Colonic mucosa (tissue), 4 donors: Measurements from ENCODE around the gene IFI27L2. TPM values are rescaled to one million over a fixed set of nuclear protein-coding genes. Genes with fewer than 3 reads are reported as not detected.

Experiments
- DNase-seq: peaks from one replicate; pipeline ENCODE4 v3.0.0-alpha.2; 2020
- H3K27ac ChIP-seq: fragments of 200-600 bp; one replicate; pipeline ENCODE4 v1.8.0; 2021
- H3K27me3 ChIP-seq: fragments of 200-600 bp; one replicate; pipeline ENCODE4 v1.8.0; 2021
- H3K36me3 ChIP-seq: fragments of 200-600 bp; one replicate; pipeline ENCODE4 v1.8.0; 2021
- H3K4me1 ChIP-seq: fragments of 200-600 bp; one replicate; pipeline ENCODE4 v1.8.0; 2021; ENCODE audit warnings: mild to moderate bottlenecking
- H3K4me3 ChIP-seq: fragments of 200-600 bp; one replicate; pipeline ENCODE4 v1.8.0; 2021
- H3K9ac ChIP-seq, 2 donors: one replicate each; pipeline ENCODE4 v1.7.0; 2013; ENCODE audit warnings: control low read depth in 2 of 2, low read depth in 2 of 2, low read length in 2 of 2
- H3K9me3 ChIP-seq: fragments of 200-600 bp; one replicate; pipeline ENCODE4 v1.8.0; 2021
- CTCF ChIP-seq: fragments of 200-600 bp; IDR thresholded peaks from one replicate; pipeline ENCODE4 v1.8.0; 2022; ENCODE audit warnings: antibody characterized with exemption, mild to moderate bottlenecking
- intact Hi-C: fragments of 100-400 bp; cut with DNase I; formaldehyde crosslinking; loops from one replicate; pipeline ENCODE4 v1.14.1; 2022
- total RNA-seq, 2 donors: library from RNA; stranded (reverse); fragmentation: NEBNext Ultra II Directional in 1 of 2; extraction: Animal tissue kit (Norgen Biotek cat#: 25700) in 1 of 2; gene quantifications; one replicate each; pipeline ENCODE4 v1.2.1, GENCODE V29; 2021
- donor health status: healthy.
- donor health status: DM: no; HTN: no; CAD: no.
- donor health status: DM: no; HTN: no; CAD: no.

Gene IFI27L2
- total RNA-seq, 2 donors from 2014 or later: 27.6 to 51.4 TPM

DNA sequence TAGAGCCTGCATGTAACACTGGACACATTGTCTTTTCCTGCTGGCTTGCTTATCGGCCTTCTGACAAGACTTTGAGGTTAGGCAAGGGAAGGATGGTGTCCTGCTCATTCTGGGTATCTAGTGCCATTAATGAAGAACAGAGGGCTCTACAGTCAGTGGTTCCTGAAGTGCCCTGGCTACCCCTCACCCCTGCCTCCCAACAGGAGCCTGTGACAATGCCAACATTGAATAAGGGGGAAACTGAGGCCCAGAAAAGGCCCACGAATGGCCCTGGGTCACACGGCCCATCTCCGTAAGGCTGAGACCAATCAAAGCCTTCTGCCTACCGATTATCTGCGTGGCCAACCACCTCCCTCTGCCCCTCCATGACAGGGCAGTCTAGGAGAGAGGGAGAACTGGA is 2.1 kb downstream of the IFI27L2 start:
- no peak for TF ChIP-seq CTCF
- Histone ChIP-seq H3K36me3 (no peaks in the 10 kb centered on the region), H3K4me1 (no peaks in the 10 kb centered on the region), H3K9ac (no peak overlapping the region), H3K9me3 (no peaks in the 10 kb centered on the region), H3K27me3 (no peaks in the 10 kb centered on the region), H3K4me3 (no peak overlapping the region), H3K27ac (no peak overlapping the region)
- DNase-seq: no peak
- intact Hi-C loops: loop anchor here (10.0 kb wide), 1 partner anchor 183 kb away; no protein-coding TSS in a partner anchor

DNA sequence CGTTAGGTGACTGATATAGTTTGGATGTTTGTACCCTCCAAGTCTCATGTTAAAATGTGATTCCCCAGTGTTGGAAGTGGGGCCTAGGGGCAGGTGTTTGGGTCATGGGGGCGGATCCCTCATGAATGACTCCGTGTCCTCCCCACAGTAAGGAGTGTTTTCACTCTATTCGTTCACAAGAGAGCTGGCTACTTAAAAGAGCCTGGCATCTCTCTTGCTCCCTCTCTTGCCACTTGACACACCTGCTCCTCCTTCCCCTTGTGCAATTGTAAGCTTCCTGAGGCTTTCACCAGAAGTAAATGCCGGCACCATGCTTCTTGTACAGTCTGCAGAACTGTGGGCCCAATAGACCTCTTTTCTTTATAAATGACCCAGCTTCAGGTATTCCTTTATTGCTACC is 2.6 kb downstream of the IFI27L2 start:
- H3K4me3 ChIP-seq: no peak overlapping the region
- H3K9me3 ChIP-seq: no peaks in the 10 kb centered on the region
- intact Hi-C loops: loop anchor here (10.0 kb wide), 1 partner anchor 182 kb away; no protein-coding TSS in a partner anchor
- no peaks in the 10 kb centered on the region for H3K36me3 ChIP-seq
- no peak for TF ChIP-seq CTCF
- H3K4me1 ChIP-seq: no peaks in the 10 kb centered on the region
- no peaks in the 10 kb centered on the region for H3K27me3 ChIP-seq
- DNase-seq: no peak
- H3K9ac ChIP-seq: no peak overlapping the region
- no peak overlapping the region for H3K27ac ChIP-seq

DNA sequence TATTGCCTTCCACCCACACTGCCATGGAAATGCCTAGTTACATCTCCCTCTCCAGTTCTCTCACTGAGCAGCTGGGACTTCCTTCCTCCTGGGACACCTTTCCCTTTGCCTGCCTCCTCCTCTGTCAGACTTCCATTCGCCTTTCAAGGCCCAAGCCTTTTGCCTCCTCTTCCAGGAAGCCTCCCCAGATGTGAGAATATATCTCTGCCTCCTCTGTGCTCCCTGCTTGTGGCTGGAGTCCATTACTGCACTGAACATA is 3.1 kb downstream of the IFI27L2 start:
- Histone ChIP-seq H3K9ac (no peak overlapping the region), H3K27me3 (no peaks in the 10 kb centered on the region), H3K4me1 (no peaks in the 10 kb centered on the region), H3K9me3 (no peaks in the 10 kb centered on the region), H3K36me3 (no peaks in the 10 kb centered on the region), H3K27ac (no peak overlapping the region), H3K4me3 (no peak overlapping the region)
- intact Hi-C loops: loop anchor here (10.0 kb wide), 1 partner anchor 182 kb away; no protein-coding TSS in a partner anchor
- DNase-seq: no peak
- TF ChIP-seq CTCF: no peak

GRCh38 chr14:94125659-94126418 is 3.6 kb downstream of the IFI27L2 start:
- no peak for DNase-seq
- Histone ChIP-seq H3K27ac (no peak overlapping the region), H3K9me3 (no peaks in the 10 kb centered on the region), H3K27me3 (no peaks in the 10 kb centered on the region), H3K9ac (no peak overlapping the region), H3K4me1 (no peaks in the 10 kb centered on the region), H3K36me3 (no peaks in the 10 kb centered on the region), H3K4me3 (no peak overlapping the region)
- TF ChIP-seq CTCF: no peak
- intact Hi-C loops: loop anchor here (10.0 kb wide), 1 partner anchor 181 kb away; no protein-coding TSS in a partner anchor

GRCh38 chr14:94124582-94125377 is 4.6 kb downstream of the IFI27L2 start:
- intact Hi-C loops: loop anchor here (10.0 kb wide), 1 partner anchor 180 kb away; no protein-coding TSS in a partner anchor
- no peak overlapping the region for H3K4me3 ChIP-seq
- DNase-seq: peak; percentile 13
- H3K27ac ChIP-seq: no peak overlapping the region
- no peaks in the 10 kb centered on the region for H3K27me3 ChIP-seq
- H3K9ac ChIP-seq: no peak overlapping the region
- no peaks in the 10 kb centered on the region for H3K36me3 ChIP-seq
- H3K9me3 ChIP-seq: no peaks in the 10 kb centered on the region
- no peak for TF ChIP-seq CTCF
- H3K4me1 ChIP-seq: no peaks in the 10 kb centered on the region
